ENCODE data around the gene ANKRD13C. TPM values are rescaled to one million over a fixed set of nuclear protein-coding genes. Genes with fewer than 3 reads are reported as not detected.
A peak's percentile ranks its signal among the peaks of the same experiment; 100 is the strongest.
"Not testable (repeated sequence)": the region's sequence is repeated elsewhere in the genome, so short reads cannot be mapped to it uniquely, and the experiment has no call there.

The ANKRD13C gene
- total RNA-seq, 4 donors from 2014 or later: 37.0 to 42.9 (median 38.1) TPM

- H3K27ac ChIP-seq: no peak overlapping the region
- no peak for TF ChIP-seq EP300 (IDR thresholded peaks at IDR 0.05)
- no peak for TF ChIP-seq POLR2A (IDR thresholded peaks at IDR 0.05)
- no peak for TF ChIP-seq CTCF (IDR thresholded peaks at IDR 0.05)
Measured at GRCh38 chr1:70355920-70356319, 1.4 kb upstream of the ANKRD13C start.

GRCh38 chr1:70355111-70355407 lies 537 bp upstream of the ANKRD13C start:
- Histone ChIP-seq H3K27me3 (no peaks in the 10 kb centered on the region), H3K4me1 (peaks cover 0 to 46% (median 12%) of the 10 kb centered on the region in 4 donors), H3K4me3 (peak overlapping the region; percentile 71 to 86 (median 78)), H3K27ac (peak overlapping the region; percentile 84 to 95 (median 92)), H3K36me3 (no peaks in the 10 kb centered on the region), H3K9me3 (no peaks in the 10 kb centered on the region)
- no peak for DNase-seq (ENCODE audit: low spot score in 2 of 2)
- TF ChIP-seq CTCF (IDR thresholded peaks at IDR 0.05) (no peak), POLR2A (IDR thresholded peaks at IDR 0.05) (no peak), EP300 (IDR thresholded peaks at IDR 0.05) (no peak)
- WGBS, 2 donors: 56 to 60% methylated on average over 6 of the region's 6 CpGs

More at GRCh38 chr1:70355920-70356319, 1.4 kb upstream of the ANKRD13C start:
- Histone ChIP-seq H3K27me3 (no peaks in the 10 kb centered on the region), H3K4me3 (no peak overlapping the region), H3K36me3 (no peaks in the 10 kb centered on the region), H3K4me1 (peaks cover 0 to 37% (median 12%) of the 10 kb centered on the region in 4 donors), H3K9me3 (no peaks in the 10 kb centered on the region)
- WGBS, 2 donors: 74 to 78% methylated on average over 7 of the region's 7 CpGs
- no peak for DNase-seq (ENCODE audit: low spot score in 2 of 2)

GRCh38 chr1:70353601-70354331 lies 756 bp downstream of the ANKRD13C start:
- no peaks in the 10 kb centered on the region for H3K27me3 ChIP-seq
- H3K36me3 ChIP-seq: no peaks in the 10 kb centered on the region
- no peak for DNase-seq (ENCODE audit: low spot score in 2 of 2)
- H3K27ac ChIP-seq: peak overlapping the region; percentile 84 to 95 (median 92)
- H3K4me1 ChIP-seq: peaks cover 0 to 59% (median 15%) of the 10 kb centered on the region in 4 donors
- no peak for TF ChIP-seq CTCF (IDR thresholded peaks at IDR 0.05)
- TF ChIP-seq POLR2A (IDR thresholded peaks at IDR 0.05): no peak
- no peak for TF ChIP-seq EP300 (IDR thresholded peaks at IDR 0.05)
- WGBS, 2 donors: 0 to 1% methylated on average over 30 to 33 of the region's 34 CpGs
- no peaks in the 10 kb centered on the region for H3K9me3 ChIP-seq
- H3K4me3 ChIP-seq: peak overlapping the region; percentile 71 to 86 (median 78)

- WGBS, 2 donors: 28 to 34% methylated on average over 4 of the region's 4 CpGs
- Histone ChIP-seq H3K4me1 (peaks cover 0 to 66% (median 15%) of the 10 kb centered on the region in 4 donors), H3K27ac (peak overlapping the region in 2 of 4 donors; percentile 17 to 92), H3K4me3 (peak overlapping the region; percentile 71 to 86 (median 78)), H3K36me3 (no peaks in the 10 kb centered on the region), H3K27me3 (no peaks in the 10 kb centered on the region), H3K9me3 (no peaks in the 10 kb centered on the region)
- DNase-seq (ENCODE audit: low spot score in 2 of 2): no peak
- TF ChIP-seq EP300 (IDR thresholded peaks at IDR 0.05): no peak
- TF ChIP-seq POLR2A (IDR thresholded peaks at IDR 0.05): no peak
- no peak for TF ChIP-seq CTCF (IDR thresholded peaks at IDR 0.05)
Measured at GRCh38 chr1:70353044-70353443, 1.5 kb downstream of the ANKRD13C start.

GRCh38 chr1:70349799-70350198 lies 4.7 kb downstream of the ANKRD13C start:
- H3K4me1 ChIP-seq: peaks cover 0 to 69% (median 17%) of the 10 kb centered on the region in 4 donors
- H3K36me3 ChIP-seq; H3K4me3 ChIP-seq; H3K9me3 ChIP-seq; H3K27ac ChIP-seq; H3K27me3 ChIP-seq; DNase-seq (ENCODE audit: low spot score in 2 of 2): not testable (repeated sequence)
- whole genome bisulfite sequencing, 2 donors: 87 to 96% methylated on average over 4 of the region's 4 CpGs
